SH-SY5Y (cell line): ENCODE measurements around the gene KIF1B.

Experiments
- GATA2 ChIP-seq: IDR thresholded peaks from 2 replicates; pipeline ENCODE4 v1.6.1; 2011; ENCODE audit warnings: mild to moderate bottlenecking, low read depth, low read length
- GATA3 ChIP-seq: IDR thresholded peaks from 2 replicates; pipeline ENCODE4 v1.6.1; 2011; ENCODE audit warnings: low read depth, mild to moderate bottlenecking, low read length, moderate library complexity

DNA sequence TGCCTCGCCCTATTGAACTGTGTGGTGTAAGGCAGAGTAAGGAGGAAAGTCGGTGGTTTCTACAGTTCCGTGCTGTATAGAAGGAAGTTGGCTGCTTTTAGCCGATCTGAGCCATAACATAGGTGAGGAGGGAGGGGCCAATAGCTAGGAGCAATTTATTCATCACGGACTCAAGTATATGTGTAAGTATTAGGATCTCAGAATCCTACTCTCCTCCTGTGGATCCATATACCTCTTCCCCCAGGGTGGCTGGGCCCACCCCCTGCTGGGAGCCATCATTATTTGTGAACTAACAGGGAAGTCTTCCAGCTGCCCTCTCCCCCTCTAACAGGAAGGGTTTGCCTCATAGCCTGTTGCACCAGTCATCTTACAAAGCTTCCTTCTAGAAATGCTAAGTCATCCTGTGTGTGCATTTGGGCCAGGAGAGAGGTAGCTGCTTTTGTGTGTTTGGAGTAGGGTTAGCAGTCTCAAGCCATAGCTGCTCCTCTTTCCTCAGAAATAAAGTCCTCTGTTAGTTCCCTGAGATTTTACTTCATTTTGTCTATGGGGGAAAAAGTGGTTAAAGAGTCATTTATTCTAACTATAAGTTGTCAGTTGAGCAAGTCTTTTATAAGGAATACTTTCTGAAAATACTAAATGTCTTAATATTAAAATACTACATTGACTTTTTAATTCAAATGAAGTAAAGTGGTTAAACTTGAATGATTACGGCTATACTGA is 205.0 kb downstream of the KIF1B start:
- TF ChIP-seq GATA2 = no peak
- TF ChIP-seq GATA3 = no peak
